Esophagus squamous epithelium (tissue), 5 donors: ENCODE data around the gene CELF4. TPM values are rescaled to one million over a fixed set of nuclear protein-coding genes. Genes with fewer than 3 reads are reported as not detected.

Experiments used
- DNase-seq: peaks from one replicate; lab custom pipeline; 2025; lab: John Stamatoyannopoulos, UW
- H3K27ac ChIP-seq, 4 donors: fragments of 200-600 bp; sonication (generic); one replicate each; pipeline ENCODE4 v1.5.1; 2016 to 2019; ENCODE audit warnings: mild to moderate bottlenecking in 1 of 4
- H3K27me3 ChIP-seq, 4 donors: fragments of 200-600 bp; sonication (generic); 1 replicate in 3 of 4; 2 replicates in 1 of 4; pipeline versions ENCODE4 v1.5.1 to v1.6.0; 2017 to 2021; ENCODE audit warnings: antibody characterized with exemption in 1 of 4
- H3K36me3 ChIP-seq, 3 donors: fragments of 200-600 bp; sonication (generic); one replicate each; pipeline ENCODE4 v1.5.1; 2016 to 2019
- H3K4me1 ChIP-seq, 3 donors: fragments of 200-600 bp; sonication (generic); one replicate each; pipeline ENCODE4 v1.5.1; 2017 to 2019
- H3K4me3 ChIP-seq, 4 donors: fragments of 200-600 bp; sonication (generic); 1 replicate in 3 of 4; 2 replicates in 1 of 4; pipeline ENCODE4 v1.5.1; 2016 to 2019; ENCODE audit warnings: mild to moderate bottlenecking in 2 of 4, moderate library complexity in 1 of 4
- H3K9me3 ChIP-seq, 3 donors: fragments of 200-600 bp; sonication (generic); one replicate each; pipeline ENCODE4 v1.5.1; 2016 to 2019
- POLR2A ChIP-seq, 4 donors: fragments of 450-650 bp; IDR thresholded peaks; one replicate each; pipeline ENCODE4 v1.6.1; 2017; ENCODE audit warnings: antibody characterized with exemption in 4 of 4, mild to moderate bottlenecking in 4 of 4, moderate library complexity in 3 of 4
- WGBS, 2 donors: methylation state at CpG; one replicate each; pipeline ENCODE4 v1.1.5; 2018; 5-methylcytosine and 5-hydroxymethylcytosine counted together
- intact Hi-C: fragments of 100-400 bp; cut with DNase I; formaldehyde crosslinking; loops from one replicate; pipeline ENCODE4 v1.15.0; 2022
- total RNA-seq, 4 donors: library from RNA; depleted of rRNA; stranded (reverse); fragments of >200 nt; gene quantifications; one replicate each; pipeline ENCODE4 v1.1.0, GENCODE V29; 2016
- TF ChIP-seq, protein P1 (sequence below), 6 experiments: fragments of 450-650 bp in 4 of 6; fragments of 200-600 bp in 2 of 6; sonication (generic) in 2 of 6; IDR thresholded peaks; one replicate each; pipeline ENCODE4 v1.5.1; 2016 to 2019; ENCODE audit warnings: antibody characterized with exemption in 6 of 6, mild to moderate bottlenecking in 4 of 6, moderate library complexity in 4 of 6
- donor health status: DM: yes; HTN: yes; CAD: no.

The CELF4 gene
- total RNA-seq, 4 donors from 2014 or later: not detected

DNA sequence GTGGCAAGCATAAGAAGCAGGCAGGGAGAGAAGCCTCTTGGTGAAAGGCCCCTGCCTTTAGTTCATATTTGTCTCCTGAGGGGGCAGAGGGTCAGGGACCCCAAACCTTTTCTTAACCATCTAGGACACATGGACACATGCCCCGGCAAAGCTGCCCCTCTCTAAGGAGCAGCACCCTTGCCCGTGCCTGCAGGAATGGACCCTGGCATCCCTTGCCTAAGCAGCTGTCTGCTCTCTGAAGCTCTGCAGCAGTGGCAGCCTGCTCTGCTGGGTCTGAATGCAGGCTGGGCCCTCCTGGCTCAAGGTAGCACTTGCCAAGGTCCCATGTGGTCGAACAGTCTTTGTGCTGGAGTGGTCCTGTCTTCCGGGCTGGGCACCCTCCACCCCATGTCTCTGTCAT lies 174.4 kb downstream of the CELF4 start:
- TF ChIP-seq, protein P1, sequence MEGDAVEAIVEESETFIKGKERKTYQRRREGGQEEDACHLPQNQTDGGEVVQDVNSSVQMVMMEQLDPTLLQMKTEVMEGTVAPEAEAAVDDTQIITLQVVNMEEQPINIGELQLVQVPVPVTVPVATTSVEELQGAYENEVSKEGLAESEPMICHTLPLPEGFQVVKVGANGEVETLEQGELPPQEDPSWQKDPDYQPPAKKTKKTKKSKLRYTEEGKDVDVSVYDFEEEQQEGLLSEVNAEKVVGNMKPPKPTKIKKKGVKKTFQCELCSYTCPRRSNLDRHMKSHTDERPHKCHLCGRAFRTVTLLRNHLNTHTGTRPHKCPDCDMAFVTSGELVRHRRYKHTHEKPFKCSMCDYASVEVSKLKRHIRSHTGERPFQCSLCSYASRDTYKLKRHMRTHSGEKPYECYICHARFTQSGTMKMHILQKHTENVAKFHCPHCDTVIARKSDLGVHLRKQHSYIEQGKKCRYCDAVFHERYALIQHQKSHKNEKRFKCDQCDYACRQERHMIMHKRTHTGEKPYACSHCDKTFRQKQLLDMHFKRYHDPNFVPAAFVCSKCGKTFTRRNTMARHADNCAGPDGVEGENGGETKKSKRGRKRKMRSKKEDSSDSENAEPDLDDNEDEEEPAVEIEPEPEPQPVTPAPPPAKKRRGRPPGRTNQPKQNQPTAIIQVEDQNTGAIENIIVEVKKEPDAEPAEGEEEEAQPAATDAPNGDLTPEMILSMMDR (IDR thresholded peaks at IDR 0.05): no peak
- TF ChIP-seq POLR2A (IDR thresholded peaks at IDR 0.05): no peak
- no peak overlapping the region for H3K4me3 ChIP-seq
- DNase-seq: no peak
- H3K36me3 ChIP-seq: no peaks in the 10 kb centered on the region
- peaks cover 0 to 16% (median 7%) of the 10 kb centered on the region in 3 donors for H3K4me1 ChIP-seq
- H3K27ac ChIP-seq: no peak overlapping the region
- peaks cover 0 to 75% (median 0%) of the 10 kb centered on the region in 4 donors for H3K27me3 ChIP-seq
- 60 to 73% methylated on average over 2 of the region's 4 CpGs for WGBS, 2 donors
- H3K9me3 ChIP-seq: peaks cover 0 to 17% (median 0%) of the 10 kb centered on the region in 3 donors
- intact Hi-C loops: no loop called here

DNA sequence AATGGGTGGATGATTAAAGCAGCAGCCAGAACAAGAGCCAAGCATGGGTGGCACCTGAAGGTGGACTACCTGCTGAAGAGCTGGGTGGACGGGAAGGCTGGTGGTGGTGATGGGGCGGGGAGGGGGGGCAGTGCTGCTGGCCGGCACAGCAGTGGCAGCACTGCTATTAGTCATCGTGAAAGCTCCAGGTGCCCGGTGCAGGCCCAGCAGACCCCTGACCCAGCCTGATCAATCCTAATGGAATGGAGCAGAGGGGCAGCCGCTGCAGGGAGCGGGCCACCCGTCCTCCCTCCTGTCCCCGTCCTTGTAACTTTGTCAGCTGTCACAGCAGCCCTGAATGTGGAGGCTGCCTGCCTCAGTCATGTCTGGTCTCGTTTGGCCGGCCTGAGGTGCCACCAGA lies 174.9 kb downstream of the CELF4 start:
- no peak overlapping the region for H3K27ac ChIP-seq
- peaks cover 0 to 17% (median 0%) of the 10 kb centered on the region in 3 donors for H3K9me3 ChIP-seq
- H3K4me1 ChIP-seq: peaks cover 0 to 16% (median 7%) of the 10 kb centered on the region in 3 donors
- TF ChIP-seq POLR2A (IDR thresholded peaks at IDR 0.05): no peak
- TF ChIP-seq, protein P1 (IDR thresholded peaks at IDR 0.05): no peak
- DNase-seq: no peak
- intact Hi-C loops: no loop called here
- WGBS, 2 donors: 55 to 75% methylated on average over 2 to 5 of the region's 11 CpGs
- H3K27me3 ChIP-seq: peaks cover 0 to 71% (median 0%) of the 10 kb centered on the region in 4 donors
- no peak overlapping the region for H3K4me3 ChIP-seq
- H3K36me3 ChIP-seq: no peaks in the 10 kb centered on the region

DNA sequence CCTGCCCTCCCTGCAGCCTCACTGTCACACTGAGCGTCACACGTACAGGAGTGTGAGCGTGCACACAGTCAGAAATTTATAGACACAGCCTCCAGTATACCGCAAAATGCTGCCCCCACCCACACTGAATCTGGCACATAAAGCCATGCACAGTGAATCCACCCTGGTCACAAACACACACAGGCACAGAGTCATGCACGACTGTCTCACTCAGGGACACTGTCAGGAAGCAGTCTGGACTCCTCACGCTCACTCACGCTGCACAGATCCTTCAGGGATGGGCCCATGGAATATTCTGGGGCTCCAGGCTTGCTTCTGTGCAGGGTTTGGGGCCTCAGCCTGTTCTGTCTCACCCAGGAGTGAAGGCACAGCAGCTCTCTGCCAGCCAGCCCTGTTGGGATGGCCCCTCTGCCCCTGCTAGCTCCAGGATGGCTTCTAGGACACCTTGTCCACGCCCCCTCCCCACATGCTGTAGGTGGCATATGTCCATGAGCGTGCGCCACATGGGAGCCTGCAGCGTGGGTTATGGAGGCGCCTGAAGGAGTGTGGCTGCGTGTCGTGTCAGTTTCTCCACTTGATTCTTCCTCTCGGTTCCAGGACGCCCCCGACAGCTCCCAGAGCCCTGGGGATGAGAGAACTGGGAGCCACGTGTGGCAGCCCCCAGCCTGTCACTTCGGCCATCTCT lies 175.8 kb downstream of the CELF4 start:
- H3K36me3 ChIP-seq: no peaks in the 10 kb centered on the region
- TF ChIP-seq, protein P1 (IDR thresholded peaks at IDR 0.05): no peak
- TF ChIP-seq POLR2A (IDR thresholded peaks at IDR 0.05): no peak
- no peak overlapping the region for H3K4me3 ChIP-seq
- H3K4me1 ChIP-seq: peaks cover 0 to 15% (median 7%) of the 10 kb centered on the region in 3 donors
- DNase-seq: no peak
- intact Hi-C loops: loop anchor here (10.0 kb wide), 1 partner anchor 145 kb away; no protein-coding TSS in a partner anchor
- peaks cover 0 to 66% (median 0%) of the 10 kb centered on the region in 4 donors for H3K27me3 ChIP-seq
- WGBS, 2 donors: 88 to 100% methylated on average over 1 to 11 of the region's 19 CpGs
- peaks cover 0 to 17% (median 0%) of the 10 kb centered on the region in 3 donors for H3K9me3 ChIP-seq
- no peak overlapping the region for H3K27ac ChIP-seq

DNA sequence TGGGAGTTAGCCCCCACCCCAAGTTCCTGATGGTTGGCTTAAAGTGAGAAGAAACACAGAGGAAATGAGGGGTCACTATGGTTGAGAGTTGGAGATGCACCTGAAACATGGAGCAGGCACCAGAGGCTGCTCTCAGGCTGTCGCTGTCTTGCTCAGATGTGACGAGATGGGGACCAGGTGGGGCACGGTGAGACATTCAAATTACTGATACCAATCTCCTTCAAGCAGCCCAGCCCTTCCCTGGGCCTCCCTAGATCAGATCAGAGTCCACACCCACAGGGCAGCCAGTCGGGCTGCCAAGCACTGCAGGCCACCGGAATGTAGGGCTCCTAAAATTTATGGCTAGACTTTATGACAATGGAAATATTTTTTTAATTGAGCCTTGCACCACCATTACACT lies 176.6 kb downstream of the CELF4 start:
- Histone ChIP-seq H3K27me3 (peaks cover 0 to 66% (median 0%) of the 10 kb centered on the region in 4 donors), H3K27ac (no peak overlapping the region), H3K4me3 (no peak overlapping the region), H3K36me3 (no peaks in the 10 kb centered on the region), H3K9me3 (peaks cover 0 to 17% (median 0%) of the 10 kb centered on the region in 3 donors), H3K4me1 (peaks cover 0 to 7% (median 2%) of the 10 kb centered on the region in 3 donors)
- TF ChIP-seq, protein P1 (IDR thresholded peaks at IDR 0.05): no peak
- TF ChIP-seq POLR2A (IDR thresholded peaks at IDR 0.05): no peak
- no peak for DNase-seq
- intact Hi-C loops: loop anchor here (10.0 kb wide), 1 partner anchor 146 kb away; no protein-coding TSS in a partner anchor
- WGBS, 2 donors: 69 to 80% methylated on average over 1 to 5 of the region's 5 CpGs

DNA sequence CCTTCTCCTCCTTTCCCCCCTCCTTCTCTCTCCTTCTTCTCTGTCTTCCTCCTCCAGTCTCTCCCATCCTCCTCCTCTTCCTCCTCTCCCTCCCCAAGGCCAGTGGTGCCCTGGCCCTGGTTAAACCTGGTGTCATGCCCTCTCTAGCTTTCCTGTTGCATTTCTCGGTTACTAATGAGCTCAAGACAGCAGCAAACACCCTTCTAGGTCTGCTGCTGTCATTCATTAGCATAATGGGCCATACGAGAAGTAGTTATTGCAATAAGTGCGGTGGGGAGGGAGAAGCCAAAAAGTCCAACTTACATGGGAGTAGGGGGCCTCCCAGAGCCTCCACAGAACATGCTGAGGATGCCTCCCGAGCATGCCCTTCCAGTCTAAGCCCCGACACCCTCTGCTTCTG lies 177.2 kb downstream of the CELF4 start:
- TF ChIP-seq, protein P1 (IDR thresholded peaks at IDR 0.05): no peak
- Histone ChIP-seq H3K27ac (no peak overlapping the region), H3K4me1 (peaks cover 0 to 1% (median 0%) of the 10 kb centered on the region in 3 donors), H3K36me3 (no peaks in the 10 kb centered on the region), H3K4me3 (no peak overlapping the region), H3K9me3 (peaks cover 0 to 17% (median 0%) of the 10 kb centered on the region in 3 donors), H3K27me3 (peaks cover 0 to 65% (median 0%) of the 10 kb centered on the region in 4 donors)
- no peak for DNase-seq
- 55 to 78% methylated on average over 1 to 4 of the region's 5 CpGs for WGBS, 2 donors
- intact Hi-C loops: loop anchor here (10.0 kb wide), 1 partner anchor 146 kb away; no protein-coding TSS in a partner anchor
